ENCODE results near the gene VANGL1. TPM values are rescaled to one million over a fixed set of nuclear protein-coding genes. Genes with fewer than 3 reads are reported as not detected.
A peak's percentile ranks its signal among the peaks of the same experiment; 100 is the strongest.

The VANGL1 gene
- total and polyA plus RNA-seq, 4 experiments from 2014 or later, result 1.5 to 2.3 (median 1.7) TPM

GRCh38 chr1:115712911-115713609, 71.3 kb downstream of the VANGL1 start:
- ChIA-PET POLR2A (ENCODE audit: partially characterized antibody) (no interaction called here), CTCF (ENCODE audit: partially characterized antibody) (interaction anchor here (0.7 to 1.5 kb wide), 2 partner anchors 9 to 104 kb away, joined by 3 to 4 read pairs; no protein-coding TSS in a partner anchor)
- no peak for DNase-seq
- H3K27me3 ChIP-seq (ENCODE audit: insufficient read depth, low read length), result no peaks in the 10 kb centered on the region
- Mint-ChIP-seq H3K9me3 (peaks cover 0 to 2% (median 0%) of the 10 kb centered on the region in 8 donors), H3K36me3 (no peaks in the 10 kb centered on the region), H3K4me1 (no peaks in the 10 kb centered on the region), H3K27me3 (peaks cover 15 to 34% of the 10 kb centered on the region in 2 donors), H3K27ac (peak overlapping the region in 1 of 7 donors; percentile 7), H3K4me3 (no peak overlapping the region)
- no peaks in the 10 kb centered on the region for H3K36me3 ChIP-seq (ENCODE audit: insufficient read depth, low read length)
- no peak overlapping the region for H3K4me3 ChIP-seq (ENCODE audit: low read length in 2 of 2)
- H3K4me1 ChIP-seq (ENCODE audit: insufficient read depth, low read length), result no peaks in the 10 kb centered on the region
- no peaks in the 10 kb centered on the region for H3K9me3 ChIP-seq (ENCODE audit: control insufficient read depth in 1 of 2, low read length in 2 of 2)
- intact Hi-C loops (cut with micrococcal nuclease), result no loop called here
- no peak overlapping the region for H3K27ac ChIP-seq (ENCODE audit: low read depth, low read length)

GRCh38 chr1:115713906-115714305, 72.1 kb downstream of the VANGL1 start:
- Mint-ChIP-seq H3K9me3 (peaks cover 0 to 2% (median 0%) of the 10 kb centered on the region in 8 donors), H3K4me1 (no peaks in the 10 kb centered on the region), H3K4me3 (no peak overlapping the region), H3K27me3 (peaks cover 15 to 38% of the 10 kb centered on the region in 2 donors), H3K36me3 (no peaks in the 10 kb centered on the region), H3K27ac (no peak overlapping the region)
- ChIA-PET CTCF (ENCODE audit: partially characterized antibody) (interaction anchor here (1.5 kb wide), 1 partner anchor 105 kb away, joined by 4 read pairs; no protein-coding TSS in a partner anchor), POLR2A (ENCODE audit: partially characterized antibody) (no interaction called here)
- intact Hi-C loops (cut with micrococcal nuclease), result no loop called here
- no peak for DNase-seq
- H3K4me3 ChIP-seq (ENCODE audit: low read length in 2 of 2), result no peak overlapping the region
- H3K9me3 ChIP-seq (ENCODE audit: control insufficient read depth in 1 of 2, low read length in 2 of 2), result no peaks in the 10 kb centered on the region
- no peaks in the 10 kb centered on the region for H3K4me1 ChIP-seq (ENCODE audit: insufficient read depth, low read length)
- H3K36me3 ChIP-seq (ENCODE audit: insufficient read depth, low read length), result no peaks in the 10 kb centered on the region
- no peaks in the 10 kb centered on the region for H3K27me3 ChIP-seq (ENCODE audit: insufficient read depth, low read length)
- H3K27ac ChIP-seq (ENCODE audit: low read depth, low read length), result no peak overlapping the region

GRCh38 chr1:115714572-115715141, 72.9 kb downstream of the VANGL1 start:
- H3K36me3 Mint-ChIP-seq, result no peaks in the 10 kb centered on the region
- H3K27me3 Mint-ChIP-seq, result peaks cover 15 to 33% of the 10 kb centered on the region in 2 donors
- Histone ChIP-seq H3K4me1 (ENCODE audit: insufficient read depth, low read length) (no peaks in the 10 kb centered on the region), H3K36me3 (ENCODE audit: insufficient read depth, low read length) (no peaks in the 10 kb centered on the region), H3K27ac (ENCODE audit: low read depth, low read length) (no peak overlapping the region), H3K9me3 (ENCODE audit: control insufficient read depth in 1 of 2, low read length in 2 of 2) (no peaks in the 10 kb centered on the region), H3K4me3 (ENCODE audit: low read length in 2 of 2) (no peak overlapping the region), H3K27me3 (ENCODE audit: insufficient read depth, low read length) (no peaks in the 10 kb centered on the region)
- no peak for DNase-seq
- H3K9me3 Mint-ChIP-seq, result peaks cover 0 to under 1% (median 0%) of the 10 kb centered on the region in 8 donors
- H3K27ac Mint-ChIP-seq, result no peak overlapping the region
- H3K4me1 Mint-ChIP-seq, result no peaks in the 10 kb centered on the region
- ChIA-PET POLR2A (ENCODE audit: partially characterized antibody) (no interaction called here), CTCF (ENCODE audit: partially characterized antibody) (no interaction called here)
- intact Hi-C loops (cut with micrococcal nuclease), result no loop called here
- H3K4me3 Mint-ChIP-seq, result no peak overlapping the region

- intact Hi-C loops (cut with micrococcal nuclease), result no loop called here
- DNase-seq, result peak in 1 of 5 donors; percentile 12
- no peak overlapping the region for H3K4me3 Mint-ChIP-seq
- Histone ChIP-seq H3K36me3 (ENCODE audit: insufficient read depth, low read length) (no peaks in the 10 kb centered on the region), H3K4me3 (ENCODE audit: low read length in 2 of 2) (no peak overlapping the region), H3K4me1 (ENCODE audit: insufficient read depth, low read length) (no peaks in the 10 kb centered on the region), H3K27me3 (ENCODE audit: insufficient read depth, low read length) (no peaks in the 10 kb centered on the region), H3K9me3 (ENCODE audit: control insufficient read depth in 1 of 2, low read length in 2 of 2) (no peaks in the 10 kb centered on the region), H3K27ac (ENCODE audit: low read depth, low read length) (no peak overlapping the region)
- H3K36me3 Mint-ChIP-seq, result no peaks in the 10 kb centered on the region
- no peaks in the 10 kb centered on the region for H3K9me3 Mint-ChIP-seq
- H3K27me3 Mint-ChIP-seq, result peaks cover 8 to 20% of the 10 kb centered on the region in 2 donors
- POLR2A ChIA-PET (ENCODE audit: partially characterized antibody), result no interaction called here
- no peaks in the 10 kb centered on the region for H3K4me1 Mint-ChIP-seq
- no peak overlapping the region for H3K27ac Mint-ChIP-seq
- CTCF ChIA-PET (ENCODE audit: partially characterized antibody), result interaction anchor here (1.0 to 3.4 kb wide), 2 partner anchors 11 to 303 kb away, joined by 3 to 13 read pairs; no protein-coding TSS in a partner anchor
Observed at GRCh38 chr1:115717541-115717940, 75.8 kb downstream of the VANGL1 start.

GRCh38 chr1:115718011-115718754, 76.4 kb downstream of the VANGL1 start:
- H3K9me3 ChIP-seq (ENCODE audit: control insufficient read depth in 1 of 2, low read length in 2 of 2), result no peaks in the 10 kb centered on the region
- Mint-ChIP-seq H3K4me1 (no peaks in the 10 kb centered on the region), H3K27ac (no peak overlapping the region), H3K36me3 (no peaks in the 10 kb centered on the region), H3K27me3 (peaks cover 8 to 17% of the 10 kb centered on the region in 2 donors), H3K9me3 (no peaks in the 10 kb centered on the region), H3K4me3 (no peak overlapping the region)
- CTCF ChIA-PET (ENCODE audit: partially characterized antibody), result interaction anchor here (1.0 to 3.4 kb wide), 2 partner anchors 12 to 302 kb away, joined by 3 to 13 read pairs; no protein-coding TSS in a partner anchor
- no peak for DNase-seq
- no peaks in the 10 kb centered on the region for H3K36me3 ChIP-seq (ENCODE audit: insufficient read depth, low read length)
- intact Hi-C loops (cut with micrococcal nuclease), result no loop called here
- no peaks in the 10 kb centered on the region for H3K27me3 ChIP-seq (ENCODE audit: insufficient read depth, low read length)
- no peaks in the 10 kb centered on the region for H3K4me1 ChIP-seq (ENCODE audit: insufficient read depth, low read length)
- no peak overlapping the region for H3K27ac ChIP-seq (ENCODE audit: low read depth, low read length)
- no peak overlapping the region for H3K4me3 ChIP-seq (ENCODE audit: low read length in 2 of 2)
- POLR2A ChIA-PET (ENCODE audit: partially characterized antibody), result no interaction called here

GRCh38 chr1:115719285-115719684, 77.5 kb downstream of the VANGL1 start:
- no peak overlapping the region for H3K27ac ChIP-seq (ENCODE audit: low read depth, low read length)
- Mint-ChIP-seq H3K9me3 (no peaks in the 10 kb centered on the region), H3K4me1 (no peaks in the 10 kb centered on the region), H3K36me3 (no peaks in the 10 kb centered on the region), H3K27ac (no peak overlapping the region), H3K27me3 (peaks cover 10 to 11% of the 10 kb centered on the region in 2 donors), H3K4me3 (no peak overlapping the region)
- no peaks in the 10 kb centered on the region for H3K27me3 ChIP-seq (ENCODE audit: insufficient read depth, low read length)
- ChIA-PET CTCF (ENCODE audit: partially characterized antibody) (interaction anchor here (0.8 kb wide), 1 partner anchor 15 kb away, joined by 3 read pairs; no protein-coding TSS in a partner anchor), POLR2A (ENCODE audit: partially characterized antibody) (no interaction called here)
- no peak for DNase-seq
- H3K9me3 ChIP-seq (ENCODE audit: control insufficient read depth in 1 of 2, low read length in 2 of 2), result no peaks in the 10 kb centered on the region
- intact Hi-C loops (cut with micrococcal nuclease), result no loop called here
- H3K4me3 ChIP-seq (ENCODE audit: low read length in 2 of 2), result no peak overlapping the region
- no peaks in the 10 kb centered on the region for H3K4me1 ChIP-seq (ENCODE audit: insufficient read depth, low read length)
- no peaks in the 10 kb centered on the region for H3K36me3 ChIP-seq (ENCODE audit: insufficient read depth, low read length)

GRCh38 chr1:115722221-115722620, 80.5 kb downstream of the VANGL1 start:
- Mint-ChIP-seq H3K27ac (no peak overlapping the region), H3K27me3 (peaks cover 6 to 10% of the 10 kb centered on the region in 2 donors), H3K4me3 (no peak overlapping the region), H3K4me1 (no peaks in the 10 kb centered on the region), H3K9me3 (no peaks in the 10 kb centered on the region), H3K36me3 (no peaks in the 10 kb centered on the region)
- Histone ChIP-seq H3K36me3 (ENCODE audit: insufficient read depth, low read length) (no peaks in the 10 kb centered on the region), H3K4me1 (ENCODE audit: insufficient read depth, low read length) (no peaks in the 10 kb centered on the region), H3K27ac (ENCODE audit: low read depth, low read length) (no peak overlapping the region), H3K4me3 (ENCODE audit: low read length in 2 of 2) (no peak overlapping the region), H3K9me3 (ENCODE audit: control insufficient read depth in 1 of 2, low read length in 2 of 2) (no peaks in the 10 kb centered on the region), H3K27me3 (ENCODE audit: insufficient read depth, low read length) (no peaks in the 10 kb centered on the region)
- intact Hi-C loops (cut with micrococcal nuclease), result no loop called here
- no peak for DNase-seq
- ChIA-PET POLR2A (ENCODE audit: partially characterized antibody) (no interaction called here), CTCF (ENCODE audit: partially characterized antibody) (interaction anchor here (1.4 kb wide), 1 partner anchor 17 kb away, joined by 4 read pairs; no protein-coding TSS in a partner anchor)

Measured in CD4-positive, alpha-beta memory T cell (primary cell).